Measurements from ENCODE around the gene HNRNPA3.

HNRNPA3 gene

GRCh38 chr2:177271981-177272666 lies 59.5 kb downstream of the HNRNPA3 start:
- DNase-seq (ENCODE audit: low read depth in 2 of 2): no peak

GRCh38 chr2:177272765-177273164 lies 60.2 kb downstream of the HNRNPA3 start:
- no peak for DNase-seq (ENCODE audit: low read depth in 2 of 2)

- DNase-seq (ENCODE audit: low read depth in 2 of 2): no peak
Measured at GRCh38 chr2:177273408-177273807, 60.8 kb downstream of the HNRNPA3 start.

Data from stimulated activated CD4-positive, alpha-beta T cell treated with anti-CD3 and anti-CD28 coated beads, Interleukin-1b, Interleukin-23, amount 100 ng/mL, for 1 hour (primary cell).